Measurements from ENCODE around the gene ACP5.
"Not testable (repeated sequence)": the region's sequence is repeated elsewhere in the genome, so short reads cannot be mapped to it uniquely, and the experiment has no call there.

The ACP5 gene

DNA sequence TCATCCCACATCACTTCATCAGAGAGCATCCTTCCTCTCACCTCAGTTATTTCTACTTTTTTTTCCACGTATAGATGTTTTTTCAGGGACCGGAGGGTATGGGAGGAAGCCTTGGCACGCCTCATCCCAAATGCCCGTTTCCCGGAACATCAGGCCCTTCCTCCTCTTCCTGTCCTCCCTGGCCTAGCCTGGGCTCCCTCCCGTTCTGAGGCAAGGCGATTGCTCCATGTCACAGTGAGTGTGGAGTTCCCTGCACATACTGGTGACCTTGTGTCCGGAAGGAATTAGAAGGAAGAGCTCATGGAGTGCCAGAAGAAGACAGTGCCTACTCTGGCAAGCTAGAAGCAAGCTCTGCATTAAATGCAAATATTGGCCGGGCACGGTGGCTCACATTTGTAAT is 18.7 kb upstream of the ACP5 start:
- no peak for FAIRE-seq
- no peak for DNase-seq (ENCODE audit: insufficient read length, low spot score)
- TF ChIP-seq POLR2A (IDR thresholded peaks at IDR 0.05; ENCODE audit: low read depth, low read length): no peak

DNA sequence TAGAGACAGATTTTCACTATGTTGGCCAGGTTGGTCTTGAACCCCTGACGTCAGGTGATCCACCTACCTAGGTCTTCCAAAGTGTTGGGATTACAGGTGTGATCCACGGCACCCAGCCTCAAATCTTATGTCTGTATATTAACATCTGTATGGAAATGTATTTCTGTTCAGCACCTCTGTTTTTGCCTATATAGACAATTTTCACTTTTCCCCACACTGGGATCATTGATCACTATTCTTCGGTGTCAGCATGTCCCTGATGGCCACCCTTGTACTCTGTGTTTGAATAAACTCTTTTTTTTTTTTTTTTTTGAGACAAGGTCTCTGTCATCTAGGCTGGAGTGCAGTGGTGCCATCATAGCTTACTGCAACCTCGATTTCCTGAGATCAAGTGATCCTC is 16.6 kb upstream of the ACP5 start:
- FAIRE-seq: no peak
- TF ChIP-seq POLR2A (IDR thresholded peaks at IDR 0.05; ENCODE audit: low read depth, low read length): no peak
- DNase-seq (ENCODE audit: insufficient read length, low spot score): no peak

DNA sequence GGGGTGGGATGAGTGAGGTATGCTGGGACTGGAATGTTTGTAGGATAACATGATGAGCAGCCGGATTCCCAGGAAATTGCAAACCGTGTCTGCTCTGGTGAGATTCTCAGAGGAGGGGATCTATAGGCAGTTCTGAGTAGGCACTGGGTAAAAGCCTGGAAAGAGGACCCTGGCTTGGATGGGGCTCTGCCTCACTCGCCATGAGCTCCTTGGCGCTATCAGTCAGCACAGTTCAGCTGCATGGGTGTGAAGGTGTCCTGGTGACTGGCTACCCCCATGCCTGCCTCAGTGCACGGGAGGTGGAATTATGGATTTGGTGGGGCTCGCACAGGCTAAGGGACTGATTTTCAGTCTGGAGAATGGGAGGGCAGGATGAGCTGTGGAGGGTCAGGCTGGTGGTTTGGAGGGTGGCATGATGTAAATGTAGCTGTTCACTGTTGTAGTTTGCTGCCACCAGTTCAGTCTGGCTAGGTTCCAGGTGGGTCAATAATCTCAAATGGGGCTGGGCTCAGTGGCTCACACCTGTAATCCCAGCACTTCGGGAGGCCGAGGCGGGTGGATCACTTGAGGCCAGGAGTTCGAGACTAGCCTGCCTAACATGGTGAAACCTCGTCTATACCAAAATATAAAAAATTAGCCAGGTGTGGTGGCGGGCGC is 10.7 kb upstream of the ACP5 start:
- no peak for TF ChIP-seq POLR2A (IDR thresholded peaks at IDR 0.05; ENCODE audit: low read depth, low read length)
- DNase-seq (ENCODE audit: insufficient read length, low spot score) (peak; percentile 24), FAIRE-seq (no peak)

DNA sequence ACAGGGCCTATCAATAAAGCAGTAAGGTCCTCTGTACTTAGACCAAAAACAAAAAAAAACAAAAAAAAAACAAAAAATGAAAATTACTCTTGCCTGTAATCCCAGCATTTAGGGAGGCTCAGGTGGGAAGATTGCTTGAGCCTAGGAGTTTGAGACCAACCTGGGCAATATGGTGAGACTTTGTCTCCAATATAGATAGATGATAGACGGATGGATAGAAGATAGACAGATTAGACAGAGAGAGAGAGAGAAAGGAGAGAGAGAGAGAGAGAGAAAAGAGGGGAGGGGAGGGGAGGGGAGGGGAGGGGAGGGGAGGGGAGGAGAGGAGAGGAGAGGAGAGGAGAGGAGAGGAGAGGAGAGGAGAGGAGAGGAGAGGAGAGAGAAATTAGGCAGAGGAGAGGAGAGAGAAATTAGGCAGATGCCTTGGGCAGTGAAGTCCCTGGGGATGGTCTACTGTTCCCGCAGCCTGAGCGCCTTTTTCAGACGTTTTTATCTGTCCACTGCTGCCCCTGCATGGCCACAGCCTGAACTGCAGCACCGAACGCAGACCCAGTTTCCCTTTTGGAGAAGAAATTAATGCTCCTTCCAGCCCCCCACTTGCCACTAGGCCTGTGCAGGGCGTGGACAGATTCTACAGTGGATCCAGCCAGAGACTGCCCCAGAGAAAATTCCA is 10.0 kb upstream of the ACP5 start:
- no peak for TF ChIP-seq POLR2A (IDR thresholded peaks at IDR 0.05; ENCODE audit: low read depth, low read length)
- peak; percentile 73 for DNase-seq (ENCODE audit: insufficient read length, low spot score)
- peak; percentile 85 for FAIRE-seq

DNA sequence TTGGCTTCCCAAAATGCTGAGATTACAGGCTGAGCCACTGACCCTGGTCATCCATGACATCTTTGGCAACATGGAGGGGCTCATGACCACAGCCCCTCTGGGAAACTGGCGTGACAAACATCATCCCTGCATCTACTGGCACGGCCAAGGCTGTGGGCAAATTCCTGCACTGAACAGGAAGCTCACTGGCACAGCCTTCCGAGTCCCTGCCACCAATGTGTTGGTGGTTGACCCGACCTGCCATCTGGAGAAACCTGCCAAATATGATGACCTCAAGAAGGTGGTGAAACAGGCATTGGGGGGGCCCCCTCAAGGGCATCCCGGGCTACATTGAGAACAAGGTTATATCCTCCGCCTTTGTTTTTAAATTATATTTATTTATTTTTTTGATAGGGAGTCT is 8.9 kb upstream of the ACP5 start:
- no peak for TF ChIP-seq POLR2A (IDR thresholded peaks at IDR 0.05; ENCODE audit: low read depth, low read length)
- FAIRE-seq: no peak
- no peak for DNase-seq (ENCODE audit: insufficient read length, low spot score)

DNA sequence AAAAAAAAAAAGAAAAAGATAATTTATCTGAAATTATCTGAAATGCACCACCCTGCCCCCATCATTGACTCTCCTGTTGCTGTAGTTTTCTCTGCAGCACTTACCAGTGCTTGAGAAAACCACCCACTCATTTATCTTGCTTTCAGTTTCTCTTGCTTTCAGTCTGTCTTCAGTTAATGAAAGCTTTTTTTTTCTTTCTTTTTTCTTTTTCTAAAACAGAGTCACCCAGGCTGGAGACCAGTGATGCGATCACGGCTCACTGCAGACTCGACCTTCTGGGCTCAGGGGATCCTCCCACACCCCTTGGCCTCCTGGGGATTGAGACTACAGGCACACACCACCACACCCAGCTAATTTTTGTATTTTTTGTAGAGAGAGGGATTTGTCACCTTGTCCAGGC is 4.3 kb upstream of the ACP5 start:
- no peak for TF ChIP-seq POLR2A (IDR thresholded peaks at IDR 0.05; ENCODE audit: low read depth, low read length)
- FAIRE-seq: no peak
- DNase-seq (ENCODE audit: insufficient read length, low spot score): no peak

DNA sequence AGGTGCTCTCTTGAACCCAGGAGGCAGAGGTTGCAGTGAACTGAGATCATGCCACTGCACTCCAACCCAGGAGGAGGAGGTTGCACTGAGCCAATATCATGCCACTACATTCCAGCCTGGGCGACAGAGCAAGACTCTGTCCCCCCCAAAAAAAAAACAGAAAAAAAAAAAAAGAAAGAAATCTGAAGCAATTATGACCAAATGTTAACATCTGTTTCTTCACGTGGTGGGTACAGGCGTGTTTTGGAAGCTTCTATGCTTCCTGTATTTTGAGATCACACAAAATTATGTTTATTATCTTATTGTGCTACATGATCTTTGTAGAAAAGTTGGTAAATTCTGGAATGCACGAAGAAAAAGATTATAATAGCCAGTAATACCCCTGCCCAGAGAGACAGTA is 2.7 kb upstream of the ACP5 start:
- DNase-seq (ENCODE audit: insufficient read length, low spot score): no peak
- FAIRE-seq: no peak
- no peak for TF ChIP-seq POLR2A (IDR thresholded peaks at IDR 0.05; ENCODE audit: low read depth, low read length)

DNA sequence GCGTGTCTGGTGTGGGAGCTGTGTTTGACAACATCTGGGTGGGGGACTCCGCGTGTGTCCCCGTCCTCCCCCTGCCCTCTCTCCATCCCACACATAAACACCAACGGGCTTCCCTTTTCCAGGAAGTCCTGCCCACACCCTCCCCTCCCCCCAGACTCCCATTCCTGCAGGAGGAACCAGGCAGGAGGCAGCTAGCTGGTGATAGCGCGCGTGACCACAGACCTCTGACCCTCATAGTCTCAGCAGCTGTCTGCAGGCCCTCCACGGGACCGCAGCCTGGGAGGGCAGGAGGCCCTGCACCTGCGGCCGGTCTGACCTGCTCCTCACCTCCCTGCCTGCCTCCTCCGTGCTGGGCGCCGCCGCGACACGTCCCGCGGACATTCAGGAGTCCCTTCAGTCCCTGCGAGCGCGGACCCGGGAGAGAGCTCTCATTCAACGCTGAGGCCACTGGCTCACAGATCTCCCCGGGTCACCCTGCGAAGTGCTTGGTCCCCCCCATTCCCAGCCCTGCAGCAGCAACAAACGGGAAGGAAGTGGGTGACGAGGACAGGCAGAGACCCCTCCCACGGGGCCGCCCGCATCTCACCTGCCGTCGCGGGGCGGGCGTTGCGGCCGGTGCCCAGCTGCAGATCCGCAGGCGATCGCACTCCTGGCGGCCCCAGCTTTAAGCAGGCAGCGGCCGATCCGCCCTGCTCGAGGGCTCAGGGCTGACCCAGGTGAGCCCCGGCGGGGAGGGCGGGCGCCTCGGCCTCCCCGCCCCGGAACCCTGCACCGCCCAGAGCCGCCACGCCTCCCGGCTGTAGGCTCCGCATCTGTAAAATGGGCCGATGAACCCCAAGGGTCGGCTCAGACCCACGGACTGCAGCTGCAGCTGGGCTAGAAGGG is 1.1 kb upstream of the ACP5 start:
- DNase-seq (ENCODE audit: insufficient read length, low spot score) (no peak), FAIRE-seq (no peak)
- TF ChIP-seq POLR2A (IDR thresholded peaks at IDR 0.05; ENCODE audit: low read depth, low read length): no peak

DNA sequence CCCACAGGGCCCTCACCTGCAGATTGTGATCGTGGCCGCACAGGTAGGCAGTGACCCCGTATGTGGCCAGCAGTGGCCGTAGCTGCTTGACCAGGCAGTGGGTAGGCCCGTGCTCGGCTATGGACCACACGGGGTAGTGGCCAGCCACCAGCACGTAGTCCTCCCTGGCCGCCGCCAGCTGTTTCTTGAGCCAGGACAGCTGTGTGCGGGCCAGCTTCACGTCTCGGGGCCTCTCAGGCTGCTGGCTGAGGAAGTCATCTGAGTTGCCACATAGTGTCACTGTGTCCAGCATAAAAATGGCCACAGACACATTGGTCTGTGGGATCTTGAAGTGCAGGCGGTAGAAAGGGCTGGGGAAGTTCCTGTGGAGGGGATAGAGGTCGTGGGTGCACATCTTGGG is 1.2 kb downstream of the ACP5 start:
- FAIRE-seq: no peak
- DNase-seq (ENCODE audit: insufficient read length, low spot score): no peak

DNA sequence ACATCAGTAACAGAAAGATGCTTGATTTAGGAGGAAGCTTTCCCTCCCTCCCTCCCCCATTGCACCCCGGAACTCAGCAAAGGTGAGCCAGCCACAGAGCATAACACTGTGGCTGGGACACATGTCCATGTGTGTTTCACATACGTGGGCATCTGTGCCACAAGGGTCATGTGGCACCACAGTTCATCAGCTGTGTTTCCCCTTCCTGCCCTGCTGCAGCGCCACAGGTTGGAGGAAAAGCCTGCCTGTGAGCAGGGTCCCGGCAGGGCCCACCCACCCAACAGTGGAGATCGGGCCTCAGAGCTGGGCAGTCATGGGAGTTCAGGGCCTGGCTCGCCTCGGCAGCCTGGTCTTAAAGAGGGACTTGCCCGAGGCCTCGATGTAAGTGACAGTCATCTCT is 2.8 kb downstream of the ACP5 start:
- DNase-seq (ENCODE audit: insufficient read length, low spot score): no peak

More for the DNA sequence above, 1.2 kb downstream of the ACP5 start:
- no peak for TF ChIP-seq POLR2A (IDR thresholded peaks at IDR 0.05; ENCODE audit: low read depth, low read length)

DNA sequence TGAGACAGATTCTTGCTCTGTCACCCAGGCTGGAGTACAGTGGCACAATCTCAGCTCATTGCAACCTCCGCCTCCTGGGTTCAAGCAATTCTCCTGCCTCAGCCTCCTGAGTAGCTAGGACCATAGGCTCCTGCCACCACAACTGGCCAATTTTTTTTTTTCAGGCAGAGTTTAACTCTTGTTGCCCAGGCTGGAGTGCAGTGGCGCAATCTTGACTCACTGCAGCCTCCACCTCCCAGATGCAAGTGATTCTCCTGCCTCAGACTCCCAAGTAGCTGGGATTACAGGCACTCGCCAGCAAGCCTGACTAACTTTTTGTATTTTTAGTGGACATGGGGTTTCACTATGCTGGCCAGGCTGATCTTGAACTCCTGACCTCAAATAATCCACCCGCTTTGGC is 3.7 kb downstream of the ACP5 start:
- not testable (repeated sequence) for DNase-seq (ENCODE audit: insufficient read length, low spot score); FAIRE-seq

More for the DNA sequence above, 2.8 kb downstream of the ACP5 start:
- no peak for FAIRE-seq
- TF ChIP-seq POLR2A (IDR thresholded peaks at IDR 0.05; ENCODE audit: low read depth, low read length): no peak

DNA sequence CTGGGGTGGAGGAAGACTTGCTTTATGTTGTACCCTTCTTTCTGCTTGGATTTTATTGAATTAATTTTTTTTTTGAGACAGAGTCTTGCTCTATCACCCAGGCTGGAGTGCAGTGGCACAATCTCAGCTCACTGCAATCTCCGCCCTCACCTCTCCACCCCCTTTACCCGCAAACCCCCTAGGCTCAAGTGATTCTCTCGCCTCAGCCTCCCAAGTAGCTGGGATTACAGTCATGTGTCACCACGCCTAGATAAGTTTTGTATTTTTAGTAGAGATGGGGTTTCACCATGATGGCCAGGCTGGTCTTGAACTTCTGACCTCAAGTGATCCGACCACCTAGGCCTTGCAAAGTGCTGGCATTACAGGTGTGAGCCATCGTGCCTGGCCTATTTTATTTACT is 4.1 kb downstream of the ACP5 start:
- not testable (repeated sequence) for FAIRE-seq; DNase-seq (ENCODE audit: insufficient read length, low spot score)

DNA sequence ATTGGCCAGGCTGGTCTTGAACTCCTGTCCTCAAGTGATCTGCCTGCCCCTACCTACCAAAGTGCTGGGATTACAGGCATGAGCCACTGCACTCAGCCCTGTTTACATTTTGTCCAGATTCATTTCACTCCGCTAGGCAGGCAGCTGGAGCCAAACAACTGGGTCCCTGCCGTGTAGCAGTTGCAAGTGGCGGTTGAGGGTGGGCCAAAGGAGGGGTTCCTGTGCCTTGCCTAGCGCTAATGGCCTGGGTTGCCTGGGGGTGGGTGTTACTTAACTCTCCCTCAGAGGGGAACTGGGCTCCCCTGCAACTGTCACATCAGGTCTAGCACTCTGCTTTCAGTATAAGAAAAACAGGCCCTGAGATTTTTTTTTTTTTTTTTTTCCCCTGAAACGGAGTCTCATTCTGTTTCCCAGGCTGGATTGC is 7.4 kb downstream of the ACP5 start:
- FAIRE-seq (no peak), DNase-seq (ENCODE audit: insufficient read length, low spot score) (no peak)

DNA sequence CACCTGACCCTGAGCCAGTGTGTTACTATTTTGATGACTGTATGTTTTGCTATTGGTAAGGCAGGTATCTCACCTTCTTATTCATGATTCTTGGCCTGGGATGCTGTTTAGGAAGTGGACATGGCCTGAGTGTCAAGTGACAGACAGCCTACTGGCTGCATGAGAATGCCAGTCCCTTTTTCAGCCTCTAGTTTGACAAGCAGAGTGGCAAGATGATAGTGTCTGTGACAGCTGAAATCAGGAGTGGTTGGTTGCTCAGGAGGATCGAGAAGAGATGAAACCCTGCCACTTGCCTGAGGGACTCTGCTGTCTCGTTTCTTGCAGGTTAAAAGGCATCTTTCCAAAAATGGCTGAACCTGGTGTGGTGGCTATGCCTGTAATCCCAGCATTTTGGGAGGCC is 11.3 kb downstream of the ACP5 start:
- FAIRE-seq (no peak), DNase-seq (ENCODE audit: insufficient read length, low spot score) (no peak)
- no peak for TF ChIP-seq POLR2A (IDR thresholded peaks at IDR 0.05; ENCODE audit: low read depth, low read length)

More for the DNA sequence above, 7.4 kb downstream of the ACP5 start:
- no peak for TF ChIP-seq POLR2A (IDR thresholded peaks at IDR 0.05; ENCODE audit: low read depth, low read length)

DNA sequence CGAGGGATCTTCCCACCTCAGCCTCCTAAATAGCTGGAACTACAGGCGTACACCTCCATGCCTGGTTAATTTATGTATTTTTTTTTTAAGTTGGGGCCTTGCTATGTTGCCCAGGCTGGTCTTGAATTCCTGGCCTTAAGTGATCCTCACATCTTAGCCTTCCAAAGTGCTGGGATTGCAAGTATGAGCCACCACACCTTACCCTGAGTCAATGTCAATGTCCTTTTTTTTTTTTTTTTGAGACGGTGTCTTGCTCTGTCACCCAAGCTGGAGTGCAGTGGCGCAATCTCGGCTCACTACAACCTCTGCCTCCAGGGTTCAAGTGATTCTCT is 11.8 kb downstream of the ACP5 start:
- DNase-seq (ENCODE audit: insufficient read length, low spot score); FAIRE-seq: not testable (repeated sequence)

DNA sequence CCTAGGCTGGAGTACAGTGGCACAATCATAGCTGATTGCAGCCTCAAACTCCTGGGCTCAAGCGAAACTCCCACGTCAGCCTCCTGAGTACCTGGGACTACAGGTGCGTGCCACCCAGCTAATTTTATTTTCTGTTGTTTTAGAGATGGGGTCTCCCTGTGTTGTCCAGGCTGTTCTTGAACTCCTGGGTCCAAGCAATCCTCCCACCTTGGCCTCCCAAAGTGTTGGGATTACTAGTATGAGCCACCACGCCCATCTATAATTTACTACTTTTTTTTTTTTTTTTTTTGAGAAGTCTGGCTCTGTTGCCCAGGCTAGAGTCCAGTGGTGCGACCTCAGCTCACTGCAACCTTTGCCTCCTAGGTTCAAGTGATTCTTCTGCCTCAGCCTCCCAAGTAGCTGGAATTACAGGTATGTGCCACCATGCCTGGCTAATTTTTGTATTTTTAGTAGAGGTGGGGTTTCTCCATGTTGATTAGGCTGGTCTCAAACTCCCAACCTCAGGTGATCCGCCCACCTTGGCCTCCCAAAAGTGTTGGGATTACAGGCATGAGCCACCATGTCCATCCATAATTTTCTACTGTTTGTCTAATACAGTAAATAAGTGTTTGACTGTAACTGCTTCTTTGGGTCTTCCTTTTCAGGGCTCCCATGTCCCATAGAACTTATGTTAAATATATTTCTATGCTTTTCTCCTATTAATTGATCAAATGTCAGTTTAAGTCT is 13.2 kb downstream of the ACP5 start:
- FAIRE-seq; DNase-seq (ENCODE audit: insufficient read length, low spot score): not testable (repeated sequence)
